Transverse colon (tissue), 4 donors: Measurements from ENCODE around the gene ZNF580. TPM values are rescaled to one million over a fixed set of nuclear protein-coding genes. Genes with fewer than 3 reads are reported as not detected.

Source experiments
- DNase-seq: peaks from one replicate; pipeline ENCODE4 v3.0.0-alpha.2; 2019
- H3K27ac ChIP-seq, 4 donors: fragments of 200-600 bp; sonication (generic); 2 replicates each; pipeline ENCODE4 v1.5.1; 2016 to 2018; ENCODE audit warnings: inconsistent platforms in 4 of 4
- H3K27me3 ChIP-seq: fragments of 200-600 bp; sonication (generic); 2 replicates; pipeline ENCODE4 v1.5.1; 2017; ENCODE audit warnings: inconsistent platforms
- H3K36me3 ChIP-seq, 4 donors: fragments of 200-600 bp; sonication (generic); 2 replicates each; pipeline ENCODE4 v1.5.1; 2017 to 2019; ENCODE audit warnings: inconsistent platforms in 4 of 4
- H3K4me1 ChIP-seq, 4 donors: fragments of 200-600 bp; sonication (generic); 2 replicates each; pipeline ENCODE4 v1.5.1; 2017 to 2020; ENCODE audit warnings: inconsistent platforms in 4 of 4
- H3K4me3 ChIP-seq, 4 donors: fragments of 200-600 bp; sonication (generic); 1 replicate in 1 of 4; 2 replicates in 3 of 4; pipeline versions ENCODE4 v1.5.1 to v1.6.1; 2017 to 2019; ENCODE audit warnings: inconsistent platforms in 4 of 4
- H3K9me3 ChIP-seq, 2 donors: fragments of 200-600 bp; sonication (generic); 2 replicates each; pipeline ENCODE4 v1.5.1; 2017 to 2019; ENCODE audit warnings: inconsistent platforms in 2 of 2
- EP300 ChIP-seq: sonication (generic); formaldehyde crosslinking; IDR thresholded peaks from one replicate; pipeline ENCODE4 v1.6.1; 2017; ENCODE audit warnings: antibody characterized with exemption, low read depth
- POLR2A ChIP-seq: fragments of 450-650 bp; IDR thresholded peaks from one replicate; pipeline ENCODE4 v1.6.1; 2016; ENCODE audit warnings: antibody characterized with exemption, mild to moderate bottlenecking, moderate library complexity
- POLR2AphosphoS5 ChIP-seq, 3 donors: sonication (generic); formaldehyde crosslinking; IDR thresholded peaks; one replicate each; pipeline ENCODE4 v1.6.1; 2016; ENCODE audit warnings: antibody characterized with exemption in 3 of 3
- WGBS, 2 donors: methylation state at CpG; one replicate each; pipeline ENCODE4 v1.1.5; 2018; ENCODE audit warnings: low coverage in 1 of 2; 5-methylcytosine and 5-hydroxymethylcytosine counted together
- in situ Hi-C, 4 donors: fragments of 200-750 bp; cut with MboI; loops; one replicate each; pipeline versions ENCODE4 v1.15.0 to v1.15.1; 2017; ENCODE audit warnings: low sequenced_read_pairs in 3 of 4, low pct_ligation_motif_present in 1 of 4, low pct_unique_long_range_greater_than_20kb in 1 of 4
- intact Hi-C: fragments of 100-400 bp; cut with DNase I; formaldehyde crosslinking; loops from one replicate; pipeline ENCODE4 v1.15.1; 2023; ENCODE audit warnings: low total_unique reads
- total RNA-seq, 4 donors: library from RNA; depleted of rRNA; stranded (reverse); fragments of >200 nt; gene quantifications; one replicate each; pipeline ENCODE4 v1.1.0, GENCODE V29; 2016
- TF ChIP-seq, protein P1 (sequence below), 5 experiments: fragments of 200-600 bp in 3 of 5; fragments of 450-650 bp in 2 of 5; sonication (generic) in 3 of 5; IDR thresholded peaks; 1 replicate in 2 of 5; 2 replicates in 3 of 5; pipeline ENCODE4 v1.5.1; 2016 to 2017; ENCODE audit warnings: antibody characterized with exemption in 5 of 5, inconsistent platforms in 3 of 5, mild to moderate bottlenecking in 2 of 5, moderate library complexity in 1 of 5

The ZNF580 gene
- total RNA-seq, 4 donors from 2014 or later = 15.2 to 154 (median 25.7) TPM

DNA sequence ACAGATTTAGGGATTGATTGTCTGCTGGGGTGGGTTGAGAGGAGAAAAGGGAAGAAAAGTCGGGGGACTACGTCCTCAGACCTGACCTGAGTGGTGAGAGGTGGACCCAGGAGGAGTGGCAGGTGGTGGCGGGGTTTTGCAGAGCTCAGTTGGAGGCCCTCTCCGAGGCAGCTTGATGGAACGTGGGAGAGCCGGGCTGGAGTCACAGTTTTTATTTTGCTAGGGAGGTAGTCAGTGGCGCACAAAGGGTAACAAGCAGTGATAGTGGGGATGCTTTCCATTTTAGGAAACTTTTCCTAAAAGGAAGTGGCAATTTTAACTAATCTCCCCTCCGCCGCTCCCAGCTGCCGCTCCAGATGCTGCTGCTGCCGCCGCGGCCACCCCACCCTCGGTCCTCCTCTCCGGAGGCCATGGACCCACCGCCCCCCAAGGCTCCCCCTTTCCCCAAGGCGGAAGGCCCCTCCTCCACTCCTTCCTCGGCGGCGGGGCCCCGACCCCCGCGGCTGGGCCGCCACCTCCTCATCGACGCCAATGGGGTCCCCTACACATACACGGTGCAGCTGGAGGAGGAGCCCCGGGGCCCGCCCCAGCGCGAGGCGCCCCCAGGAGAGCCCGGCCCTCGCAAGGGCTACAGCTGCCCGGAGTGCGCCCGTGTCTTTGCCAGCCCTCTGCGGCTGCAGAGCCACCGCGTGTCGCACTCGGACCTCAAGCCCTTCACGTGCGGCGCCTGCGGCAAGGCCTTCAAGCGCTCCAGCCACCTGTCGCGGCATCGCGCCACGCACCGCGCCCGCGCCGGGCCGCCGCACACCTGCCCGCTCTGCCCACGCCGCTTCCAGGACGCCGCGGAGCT, 1.6 kb downstream of the ZNF580 start:
- in situ Hi-C loops = no loop called here
- Histone ChIP-seq H3K36me3 (no peaks in the 10 kb centered on the region), H3K4me3 (peak overlapping the region; percentile 89 to 99 (median 92)), H3K27me3 (no peaks in the 10 kb centered on the region), H3K9me3 (no peaks in the 10 kb centered on the region), H3K27ac (peak overlapping the region; percentile 93 to 98 (median 95)), H3K4me1 (peaks cover 20 to 59% (median 40%) of the 10 kb centered on the region in 4 donors)
- intact Hi-C loops = loop anchor here (2.0 kb wide), 1 partner anchor 62 kb away; the partner anchor contains the start of gene ZNF579
- DNase-seq = peak; percentile 51
- 0 to 3% methylated on average over 4 to 39 of the region's 65 CpGs for WGBS, 2 donors
- no peak for TF ChIP-seq EP300
- TF ChIP-seq POLR2AphosphoS5 (IDR thresholded peaks at IDR 0.05) = peak in 2 of 3 donors; percentile 27 to 36

DNA sequence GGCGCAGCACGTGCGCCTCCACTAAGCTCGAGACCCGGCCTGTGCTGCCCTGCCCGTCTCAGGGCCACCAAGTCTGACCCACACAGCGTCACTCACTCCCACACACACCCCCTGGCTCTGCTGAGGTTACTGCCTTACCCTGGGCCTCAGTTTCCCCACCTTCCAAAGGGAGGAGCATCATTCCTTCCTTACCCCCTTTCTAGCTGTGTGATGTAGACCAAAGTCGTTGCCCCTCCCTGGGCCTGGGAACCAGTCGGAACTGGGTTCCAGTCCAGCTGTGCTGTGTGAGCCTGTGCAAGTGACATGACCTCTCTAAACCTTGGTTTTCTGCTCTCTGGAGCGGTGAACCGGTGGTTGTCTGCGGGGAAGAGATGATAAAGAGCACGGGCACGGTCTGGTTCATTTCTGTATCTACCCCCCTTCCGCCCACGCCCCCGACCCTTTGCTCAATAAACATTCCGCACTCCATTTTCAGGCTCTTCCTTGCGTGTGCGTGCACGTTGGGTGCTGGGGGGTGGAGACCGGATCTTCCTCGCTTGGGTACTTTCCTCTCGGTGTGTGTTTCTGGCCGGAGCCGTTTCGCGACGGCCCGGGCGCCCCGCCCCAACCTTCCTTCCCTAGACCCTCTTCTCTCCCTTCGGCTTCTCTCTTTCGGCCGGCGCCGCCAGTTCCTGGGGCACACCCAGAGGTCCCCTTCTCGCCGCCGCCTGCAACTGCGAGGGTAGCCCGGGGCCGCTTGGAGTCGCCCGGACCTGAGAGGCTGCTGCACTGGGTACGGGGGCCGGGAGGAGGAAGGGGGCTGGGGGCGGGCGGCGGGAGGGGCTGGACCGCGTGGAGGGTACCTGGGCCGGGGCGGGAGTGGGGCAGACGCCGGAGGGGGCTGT, 2.4 kb downstream of the ZNF580 start, which contains the start of gene ZNF581:
TSS of gene ZNF581 (plus strand) at position 647 of the 884 bp plus-strand sequence. CDS start 923 bp downstream, outside the sequence.
- Histone ChIP-seq H3K4me1 (peaks cover 22 to 59% (median 46%) of the 10 kb centered on the region in 4 donors), H3K36me3 (no peaks in the 10 kb centered on the region), H3K4me3 (peak within 1 kb of the TSS; percentile 89 to 99 (median 94)), H3K27me3 (no peaks in the 10 kb centered on the region), H3K27ac (peak within 1 kb of the TSS; percentile 93 to 98 (median 95)), H3K9me3 (no peaks in the 10 kb centered on the region)
- peak; percentile 82 for DNase-seq
- 0 to 2% methylated on average over 3 to 50 of the region's 56 CpGs for WGBS, 2 donors
- in situ Hi-C loops = no loop called here
- intact Hi-C loops = loop anchor here (2.0 kb wide), 1 partner anchor 62 kb away; the partner anchor contains the start of gene ZNF579
- peak in 2 of 3 donors; percentile 37 to 58 for TF ChIP-seq POLR2AphosphoS5 (IDR thresholded peaks at IDR 0.05)
- TF ChIP-seq POLR2A = peak; percentile 47
- TF ChIP-seq, protein P1, sequence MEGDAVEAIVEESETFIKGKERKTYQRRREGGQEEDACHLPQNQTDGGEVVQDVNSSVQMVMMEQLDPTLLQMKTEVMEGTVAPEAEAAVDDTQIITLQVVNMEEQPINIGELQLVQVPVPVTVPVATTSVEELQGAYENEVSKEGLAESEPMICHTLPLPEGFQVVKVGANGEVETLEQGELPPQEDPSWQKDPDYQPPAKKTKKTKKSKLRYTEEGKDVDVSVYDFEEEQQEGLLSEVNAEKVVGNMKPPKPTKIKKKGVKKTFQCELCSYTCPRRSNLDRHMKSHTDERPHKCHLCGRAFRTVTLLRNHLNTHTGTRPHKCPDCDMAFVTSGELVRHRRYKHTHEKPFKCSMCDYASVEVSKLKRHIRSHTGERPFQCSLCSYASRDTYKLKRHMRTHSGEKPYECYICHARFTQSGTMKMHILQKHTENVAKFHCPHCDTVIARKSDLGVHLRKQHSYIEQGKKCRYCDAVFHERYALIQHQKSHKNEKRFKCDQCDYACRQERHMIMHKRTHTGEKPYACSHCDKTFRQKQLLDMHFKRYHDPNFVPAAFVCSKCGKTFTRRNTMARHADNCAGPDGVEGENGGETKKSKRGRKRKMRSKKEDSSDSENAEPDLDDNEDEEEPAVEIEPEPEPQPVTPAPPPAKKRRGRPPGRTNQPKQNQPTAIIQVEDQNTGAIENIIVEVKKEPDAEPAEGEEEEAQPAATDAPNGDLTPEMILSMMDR (IDR thresholded peaks at IDR 0.05) = no peak
- TF ChIP-seq EP300 = no peak

DNA sequence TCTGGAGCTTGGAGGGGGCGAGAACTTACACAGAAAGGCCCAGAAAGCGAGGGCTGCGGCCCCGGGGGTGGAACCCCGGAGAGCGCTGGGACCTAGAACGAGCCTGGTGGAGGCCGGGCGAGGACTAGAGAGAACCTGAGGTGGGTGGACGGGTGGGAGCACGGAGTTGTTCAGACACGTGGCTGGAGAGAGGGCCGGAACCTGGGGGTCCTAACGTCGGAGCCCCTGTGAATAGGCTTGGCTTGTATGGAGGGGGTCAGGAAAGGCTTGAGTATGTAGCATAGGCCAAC, 3.0 kb downstream of the ZNF580 start:
- no peaks in the 10 kb centered on the region for H3K36me3 ChIP-seq
- no peaks in the 10 kb centered on the region for H3K9me3 ChIP-seq
- intact Hi-C loops = loop anchor here (2.0 kb wide), 1 partner anchor 63 kb away; the partner anchor contains the start of gene ZNF579
- H3K4me3 ChIP-seq = peak overlapping the region; percentile 89 to 99 (median 94)
- peaks cover 22 to 61% (median 52%) of the 10 kb centered on the region in 4 donors for H3K4me1 ChIP-seq
- TF ChIP-seq POLR2AphosphoS5 (IDR thresholded peaks at IDR 0.05) (no peak), POLR2A (no peak), EP300 (no peak)
- TF ChIP-seq, protein P1 (IDR thresholded peaks at IDR 0.05) = no peak
- H3K27ac ChIP-seq = peak overlapping the region; percentile 93 to 98 (median 95)
- in situ Hi-C loops = no loop called here
- DNase-seq = no peak
- WGBS, 2 donors = 0% methylated on average over 15 of the region's 15 CpGs; no CpG with 5 or more reads in 1 of the 2 donors
- no peaks in the 10 kb centered on the region for H3K27me3 ChIP-seq

DNA sequence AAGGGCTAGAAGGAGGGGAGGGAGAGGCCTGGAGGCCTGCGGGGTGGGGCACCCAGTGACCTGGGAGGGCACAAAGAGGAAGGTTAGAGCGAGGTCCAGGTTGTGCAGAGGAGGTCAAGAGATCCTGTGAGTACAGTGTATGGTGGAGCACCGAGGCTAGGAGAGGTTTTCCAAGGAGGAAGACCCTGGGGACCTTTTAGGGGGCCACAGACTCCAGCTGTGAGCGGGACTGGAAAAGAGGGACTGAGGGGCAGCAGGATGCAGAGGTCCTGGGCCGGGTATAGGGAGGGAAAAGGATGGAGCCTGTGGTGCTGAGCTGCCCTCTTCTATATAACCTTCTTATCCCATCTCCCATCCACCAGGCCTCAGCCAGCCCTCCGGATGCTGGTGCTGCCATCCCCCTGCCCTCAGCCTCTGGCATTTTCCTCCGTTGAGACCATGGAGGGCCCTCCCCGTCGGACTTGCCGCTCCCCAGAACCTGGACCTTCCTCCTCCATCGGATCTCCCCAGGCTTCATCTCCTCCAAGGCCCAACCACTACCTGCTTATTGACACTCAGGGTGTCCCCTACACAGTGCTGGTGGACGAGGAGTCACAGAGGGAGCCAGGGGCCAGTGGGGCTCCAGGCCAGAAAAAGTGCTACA, 3.5 kb downstream of the ZNF580 start:
- TF ChIP-seq POLR2AphosphoS5 (IDR thresholded peaks at IDR 0.05) (no peak), POLR2A (no peak), EP300 (no peak)
- TF ChIP-seq, protein P1 (IDR thresholded peaks at IDR 0.05) = no peak
- Histone ChIP-seq H3K4me3 (peak overlapping the region; percentile 89 to 99 (median 94)), H3K27me3 (no peaks in the 10 kb centered on the region), H3K36me3 (no peaks in the 10 kb centered on the region), H3K4me1 (peaks cover 25 to 62% (median 55%) of the 10 kb centered on the region in 4 donors), H3K9me3 (no peaks in the 10 kb centered on the region), H3K27ac (peak overlapping the region; percentile 93 to 98 (median 95))
- in situ Hi-C loops (no loop called here), intact Hi-C loops (no loop called here)
- 46 to 70% methylated on average over 7 to 12 of the region's 12 CpGs for WGBS, 2 donors
- no peak for DNase-seq
